GF-D8 (cell line): ENCODE data around the gene MRPS22.
"Not testable (repeated sequence)": the region's sequence is repeated elsewhere in the genome, so short reads cannot be mapped to it uniquely, and the experiment has no call there.

Source experiments
- DNase-seq: peaks from one replicate; lab custom pipeline; 2025; lab: John Stamatoyannopoulos, UW

The MRPS22 gene

DNA sequence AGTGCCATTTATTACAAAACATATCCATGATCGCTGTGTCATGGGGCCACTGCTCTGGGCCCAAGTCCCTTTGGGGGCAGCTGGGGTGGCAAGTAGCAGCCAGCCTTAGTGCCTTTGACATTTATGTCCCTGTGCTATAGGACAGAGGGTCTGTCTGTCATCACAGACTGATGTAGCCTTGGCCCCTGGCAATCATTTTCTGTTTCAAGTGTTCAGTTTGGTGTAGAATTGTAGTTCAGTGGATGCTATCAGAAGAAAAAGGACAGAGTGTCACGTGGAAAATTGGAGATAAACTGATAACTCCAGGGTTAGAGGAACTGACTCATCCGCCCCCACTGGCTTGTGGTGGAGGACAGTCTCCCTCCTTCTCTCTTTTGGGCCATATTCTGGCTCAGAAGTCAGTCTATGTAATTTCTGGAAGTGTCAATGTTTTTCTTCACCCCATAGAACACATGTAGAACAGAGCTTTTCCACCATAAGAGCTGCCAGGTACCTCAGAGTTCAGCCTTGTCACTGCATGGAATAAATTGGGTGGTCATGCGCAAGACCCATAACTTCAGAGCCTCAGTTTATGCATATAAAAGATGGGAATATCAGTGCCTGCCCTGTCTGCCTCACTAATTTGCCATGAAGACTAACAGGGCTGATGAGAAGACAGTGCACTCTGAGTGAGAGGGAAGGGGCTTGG lies 4.5 kb upstream of the MRPS22 start:
- DNase-seq: peak; percentile 72

GRCh38 chr3:139340784-139341183 lies 3.0 kb upstream of the MRPS22 start:
- DNase-seq: no peak

DNA sequence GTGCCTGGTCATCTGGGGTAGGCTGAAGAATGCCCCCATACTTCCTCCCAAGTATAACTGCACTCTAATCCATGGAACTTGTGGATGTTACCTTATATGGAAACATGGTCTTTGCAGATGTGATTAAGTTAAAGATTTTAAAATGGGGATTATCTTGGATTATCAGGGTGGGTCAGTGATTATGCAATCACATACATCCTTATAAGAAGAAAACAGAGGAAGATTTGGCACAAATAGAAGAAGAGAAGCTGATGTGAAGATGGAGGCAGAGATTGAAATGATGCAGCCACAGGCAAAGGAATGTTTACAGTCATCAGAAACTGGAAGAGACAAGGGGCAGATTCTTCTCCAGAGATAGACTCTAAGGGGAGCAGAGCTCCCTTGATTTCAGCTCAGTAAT lies 1.8 kb upstream of the MRPS22 start:
- DNase-seq: no peak

GRCh38 chr3:139346771-139347170 lies 3.0 kb downstream of the MRPS22 start:
- DNase-seq: no peak

DNA sequence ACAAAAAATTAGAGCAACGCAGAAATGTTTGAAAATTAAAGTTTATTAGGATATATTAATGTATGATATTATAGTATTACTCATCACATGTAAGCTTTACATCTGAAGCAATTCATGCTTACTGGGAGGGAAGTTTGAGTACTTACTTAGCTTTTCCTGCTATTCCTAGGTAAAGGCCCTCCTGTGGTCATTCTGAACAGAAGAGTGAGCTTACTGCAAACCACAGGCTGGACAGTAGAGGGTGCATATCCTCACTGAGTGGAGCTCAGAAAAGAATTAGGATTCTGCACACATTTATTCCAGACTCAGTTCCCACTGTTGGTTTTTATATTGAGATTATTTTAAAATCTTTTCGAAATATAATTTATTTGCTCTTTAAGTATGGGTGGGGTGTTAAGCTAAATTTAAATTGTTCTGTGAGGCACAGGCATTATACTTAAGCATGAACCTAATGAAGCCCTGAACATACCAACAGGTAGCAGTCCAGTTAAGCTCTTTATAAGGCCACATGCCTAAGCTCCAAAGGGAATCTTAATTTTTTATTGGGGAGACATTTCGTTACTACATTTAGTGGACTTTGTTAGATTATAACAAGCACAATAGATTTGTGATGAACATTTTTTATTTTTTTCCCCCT lies 10.2 kb downstream of the MRPS22 start:
- no peak for DNase-seq

DNA sequence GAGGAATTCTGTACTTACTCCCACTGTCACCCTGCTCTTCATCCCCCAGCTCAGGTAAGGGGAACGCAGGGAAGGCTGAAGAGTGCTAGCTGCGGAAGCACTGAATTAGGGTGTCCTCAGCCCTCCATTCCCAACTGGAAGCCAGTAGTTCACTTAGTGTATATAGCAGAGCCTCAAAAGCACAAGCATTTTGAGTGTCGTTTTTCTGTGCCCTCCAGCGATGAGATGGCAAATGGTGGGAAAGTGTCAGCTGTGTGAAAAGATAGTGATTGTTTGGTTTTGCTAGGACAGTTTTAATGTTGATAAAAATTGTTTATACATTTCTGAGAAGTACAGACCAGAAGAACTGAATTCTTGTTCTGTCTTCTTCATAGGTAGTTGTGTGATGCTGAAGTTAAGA lies 10.8 kb downstream of the MRPS22 start:
- no peak for DNase-seq

DNA sequence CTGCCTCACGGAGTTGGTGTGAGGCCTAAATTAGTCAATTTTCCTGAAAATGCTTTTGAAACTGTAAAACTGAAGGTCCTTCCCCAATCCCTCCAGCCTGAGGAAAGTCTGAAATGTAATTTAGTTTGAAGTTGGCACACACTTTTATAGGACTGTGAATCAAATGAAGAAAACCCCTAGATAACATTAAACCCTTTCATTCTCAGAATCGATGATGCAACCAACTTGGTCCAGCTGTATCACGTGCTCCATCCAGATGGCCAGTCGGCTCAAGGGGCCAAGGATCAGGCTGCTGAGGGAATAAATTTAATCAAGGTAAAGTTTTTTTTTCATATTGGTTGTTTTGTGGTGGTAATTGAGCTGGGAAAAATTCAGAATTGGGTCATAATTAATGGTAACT lies 11.7 kb downstream of the MRPS22 start:
- no peak for DNase-seq

DNA sequence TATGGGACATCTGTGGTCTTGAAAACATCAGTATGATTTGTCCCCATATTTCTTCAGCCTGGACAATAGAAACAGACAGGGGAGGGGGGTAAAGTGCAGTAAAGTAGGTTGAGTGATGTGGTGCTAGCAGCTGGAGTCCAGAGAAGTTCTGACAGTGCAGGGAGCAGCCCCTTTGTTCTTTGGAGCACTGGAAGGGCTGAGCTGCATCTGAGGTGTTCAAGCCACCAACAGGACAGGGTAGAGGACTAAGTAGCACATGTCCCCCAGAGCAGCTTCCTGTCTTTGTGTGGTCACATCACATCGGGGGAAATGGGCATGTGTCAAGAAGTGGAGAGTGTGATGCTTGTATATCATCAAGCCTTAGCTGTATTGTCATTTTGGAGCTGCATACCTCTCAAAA lies 12.1 kb downstream of the MRPS22 start:
- DNase-seq: no peak

GRCh38 chr3:139357899-139358298 lies 14.1 kb downstream of the MRPS22 start:
- DNase-seq: no peak

- no peak for DNase-seq
Measured at GRCh38 chr3:139358841-139359562, 15.2 kb downstream of the MRPS22 start.

DNA sequence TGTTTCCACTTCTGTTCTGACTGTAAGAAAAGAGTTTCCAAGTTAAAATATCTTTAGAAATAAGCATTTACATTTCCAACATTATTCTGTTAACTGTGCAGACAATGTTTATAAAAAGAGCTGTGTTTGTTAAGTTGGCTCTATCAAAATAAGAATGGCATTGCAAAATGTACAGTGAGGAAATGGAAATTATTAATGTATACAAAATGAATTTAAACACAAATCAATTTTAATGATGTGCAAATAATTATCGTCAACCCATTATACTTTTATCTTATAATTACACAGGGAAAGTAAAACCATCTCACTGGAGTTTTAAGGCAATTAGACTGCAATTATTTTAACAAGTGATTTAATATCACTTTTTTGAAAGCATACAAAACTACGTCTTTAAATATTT lies 17.5 kb downstream of the MRPS22 start:
- DNase-seq: no peak

GRCh38 chr3:139364549-139364948 lies 20.7 kb downstream of the MRPS22 start:
- no peak for DNase-seq

GRCh38 chr3:139374099-139374498 lies 30.3 kb downstream of the MRPS22 start:
- no peak for DNase-seq

- no peak for DNase-seq
Measured at GRCh38 chr3:139377378-139377777, 33.6 kb downstream of the MRPS22 start.

DNA sequence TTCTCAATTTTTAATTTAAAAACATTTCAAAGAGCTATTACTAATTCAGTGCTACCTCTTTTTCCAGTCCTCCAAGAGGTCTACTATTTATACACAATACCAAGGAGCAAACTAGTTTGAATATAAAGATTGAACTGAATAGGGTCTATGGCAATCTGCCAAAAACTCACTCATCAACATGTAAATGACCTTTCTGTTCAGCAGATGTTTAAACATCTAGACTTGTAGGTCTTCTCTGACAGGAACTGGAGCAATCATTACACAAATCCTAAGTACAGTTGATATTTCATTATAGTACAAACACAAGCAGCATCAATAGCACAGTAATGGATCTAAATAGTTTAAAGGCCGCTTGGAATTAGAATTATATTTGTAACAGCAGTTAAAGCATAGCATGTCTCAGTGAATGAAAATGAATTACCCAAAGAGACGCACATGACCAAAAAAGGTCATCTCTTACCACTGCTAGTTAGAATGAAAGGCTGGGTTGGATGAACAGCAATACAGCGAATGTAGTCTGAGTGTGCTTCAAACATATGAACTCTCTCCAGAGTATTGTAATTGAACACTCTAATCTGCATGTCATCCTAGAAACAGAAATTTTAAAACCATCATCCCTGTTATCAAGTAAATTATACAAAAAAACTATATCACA lies 34.9 kb downstream of the MRPS22 start:
- DNase-seq: no peak

- DNase-seq: no peak
Measured at GRCh38 chr3:139380575-139380974, 36.8 kb downstream of the MRPS22 start.

DNA sequence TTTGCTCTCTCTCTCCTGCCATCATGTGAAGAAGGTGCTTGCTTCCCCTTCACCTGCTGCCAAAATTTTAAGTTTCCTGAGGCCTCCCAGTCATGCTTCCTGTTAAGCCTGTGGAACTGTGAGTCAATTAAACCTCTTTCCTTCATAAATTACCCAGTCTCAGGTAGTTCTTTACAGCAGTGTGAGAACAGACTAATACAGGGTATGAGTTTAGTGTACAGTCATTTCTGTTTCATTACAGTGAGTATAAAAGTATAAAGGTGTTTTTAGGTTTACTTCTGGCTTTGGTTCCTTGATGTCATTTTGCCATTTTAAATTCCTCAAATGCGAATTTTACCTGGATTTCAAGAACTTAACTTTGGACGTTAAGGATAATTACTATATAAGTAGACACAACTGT lies 38.5 kb downstream of the MRPS22 start:
- DNase-seq: not testable (repeated sequence)

- no peak for DNase-seq
Measured at GRCh38 chr3:139388077-139388476, 44.3 kb downstream of the MRPS22 start.

- no peak for DNase-seq
Measured at GRCh38 chr3:139388821-139389551, 45.2 kb downstream of the MRPS22 start.

DNA sequence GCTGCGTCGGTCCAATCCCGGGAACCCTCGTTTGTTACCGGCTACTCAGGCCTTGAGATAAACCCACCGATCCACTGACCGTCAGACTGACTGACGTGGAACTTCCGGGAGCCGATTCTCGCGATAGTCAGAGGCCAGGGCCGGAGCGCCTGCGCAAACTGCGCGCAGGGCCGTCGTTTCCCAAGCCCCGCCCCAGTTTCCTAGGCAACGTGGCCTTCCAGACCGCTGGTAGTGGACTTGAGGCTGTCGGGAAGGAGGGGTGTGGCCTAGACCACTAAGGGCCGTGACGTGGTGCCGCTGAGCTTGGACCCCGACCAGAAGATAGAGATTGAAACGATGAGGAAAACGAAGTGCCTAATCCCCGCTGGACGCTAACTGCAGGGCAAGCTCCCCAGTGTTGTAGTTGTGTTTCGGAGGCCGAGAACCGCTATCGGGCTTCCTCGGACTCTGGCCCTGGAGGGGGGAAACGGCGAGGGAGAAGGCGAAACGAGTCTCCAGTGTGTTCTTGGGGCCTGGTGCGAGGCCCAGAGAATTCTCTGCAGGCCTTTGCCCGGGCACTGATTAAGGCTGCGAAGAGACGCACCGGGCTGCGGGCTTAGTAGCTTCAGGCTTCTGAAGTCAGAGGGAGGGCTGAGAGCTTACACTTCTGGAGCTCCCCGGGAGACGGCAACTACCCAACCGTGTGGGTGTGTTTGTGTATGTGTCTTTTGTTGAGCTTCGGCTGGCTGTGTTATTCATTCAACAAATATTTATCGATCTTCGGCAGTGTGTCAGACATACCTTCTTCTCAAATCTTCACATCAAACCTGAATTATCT lies 45.9 kb downstream of the MRPS22 start, which contains the start of gene COPB2:
COPB2 (minus strand) TSS at position 96 of the 817 bp plus-strand sequence. CDS start 97 bp downstream, outside the sequence.
- peak; percentile 96 for DNase-seq

GRCh38 chr3:139394116-139394515 lies 50.3 kb downstream of the MRPS22 start:
- no peak for DNase-seq
